Hematopoietic multipotent progenitor cell (in vitro differentiated cells): ENCODE results near the gene MMP26. TPM values are rescaled to one million over a fixed set of nuclear protein-coding genes. Genes with fewer than 3 reads are reported as not detected.

Experiments
- DNase-seq, 3 donors: peaks; one replicate each; pipeline ENCODE4 v3.0.0-alpha.2; 2011 to 2015; ENCODE audit warnings: low read depth in 2 of 3, low spot score in 2 of 3
- total RNA-seq: library from RNA; depleted of rRNA; stranded (reverse); fragments of >200 nt; gene quantifications from one replicate; pipeline ENCODE4 v1.2.3, GENCODE V29; 2012

The MMP26 gene
- total RNA-seq = not detected

DNA sequence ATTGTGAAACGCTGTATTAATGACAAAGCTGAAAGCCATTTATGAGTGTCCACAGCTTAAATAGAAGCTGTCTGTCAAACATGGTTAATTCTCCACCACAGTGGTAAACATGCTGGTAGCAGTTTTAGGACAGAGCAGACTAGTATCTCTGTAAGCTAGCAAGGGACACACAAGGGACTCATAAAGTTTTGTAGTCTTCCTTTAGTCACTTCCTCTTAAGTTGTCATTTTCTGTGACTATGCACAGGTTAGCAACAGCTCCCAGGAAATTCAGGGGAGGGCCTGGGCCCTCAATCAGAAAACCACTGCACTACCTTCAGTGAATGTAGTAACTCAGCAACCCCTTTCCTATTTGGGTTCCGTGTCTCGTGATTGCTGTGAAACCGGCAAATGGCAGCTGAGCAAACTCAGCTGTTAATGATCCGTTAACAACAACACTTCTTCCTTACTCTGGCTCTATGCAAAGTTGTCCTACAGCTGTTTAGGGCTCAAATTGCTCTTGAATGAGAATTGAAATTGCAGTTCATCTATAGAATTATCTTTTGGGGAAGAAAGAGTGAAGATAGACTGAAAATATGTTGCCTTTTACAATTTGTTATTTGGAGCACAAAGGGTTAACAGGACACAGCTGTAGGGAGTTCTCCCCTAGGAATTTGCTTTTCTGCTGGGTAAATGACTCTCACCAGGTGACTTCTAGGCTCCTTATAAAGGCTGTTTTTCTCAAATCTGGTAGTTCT lies at the start of gene MMP26:
Gene MMP26 (plus strand): TSS at position 731 of the 736 bp plus-strand sequence.
- DNase-seq = no peak

DNA sequence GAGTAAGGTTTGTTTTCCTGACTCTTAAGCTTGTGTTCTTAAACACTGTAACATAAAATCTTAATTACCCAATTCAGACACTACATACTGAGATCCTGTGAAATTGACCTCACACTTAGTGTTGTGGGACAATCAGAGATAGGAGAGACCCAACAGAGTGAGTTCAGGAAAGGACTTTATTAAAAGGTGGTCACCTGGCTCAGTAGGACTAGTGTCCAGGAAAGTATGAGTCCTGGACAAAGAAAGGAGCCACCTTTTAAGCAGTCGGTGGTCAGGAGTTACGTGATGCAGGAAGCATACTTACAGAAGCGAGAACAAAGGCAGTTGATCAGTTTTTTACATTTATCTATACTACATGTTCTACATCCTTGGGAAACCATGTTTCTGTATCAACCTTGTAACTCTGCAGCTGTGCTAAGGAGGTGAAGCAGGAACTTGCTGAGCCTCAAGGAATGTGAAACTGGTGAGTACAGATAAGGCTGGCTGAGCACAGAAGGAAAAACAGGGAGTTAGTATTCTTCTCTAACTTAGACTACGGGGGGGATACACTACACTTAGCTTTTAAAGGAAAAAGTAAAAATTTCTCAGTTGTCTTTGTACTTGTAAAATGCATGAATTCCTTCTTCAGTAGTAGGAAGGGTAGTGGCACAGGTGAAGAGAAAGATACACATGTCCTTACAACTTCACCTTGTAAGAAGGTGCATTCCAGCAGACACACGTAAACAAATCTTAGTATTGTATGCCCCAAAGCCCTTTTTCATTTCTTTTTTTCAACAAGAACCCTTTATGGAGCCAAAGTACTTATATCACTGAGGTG lies 45.7 kb upstream of the MMP26 start:
- DNase-seq = peak in 1 of 3 donors; percentile 36

DNA sequence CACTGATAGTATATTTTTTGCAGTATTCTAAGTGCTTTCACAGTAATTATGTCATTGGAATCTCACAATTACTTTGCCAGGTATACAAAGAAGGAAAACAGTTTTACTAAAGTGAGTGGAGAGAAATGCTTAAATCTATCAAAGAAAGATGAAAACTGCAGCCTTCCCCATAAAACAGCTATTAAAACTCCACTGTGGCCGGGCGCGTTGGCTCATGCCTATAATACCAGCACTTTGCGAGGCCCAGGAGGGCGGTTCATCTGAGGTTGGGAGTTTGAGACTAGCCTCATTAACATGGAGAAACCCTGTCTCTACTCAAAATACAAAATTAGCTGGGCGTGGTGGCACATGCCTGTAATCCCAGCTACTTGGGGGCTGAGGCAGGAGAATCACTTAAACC lies 41.7 kb upstream of the MMP26 start:
- DNase-seq = no peak

DNA sequence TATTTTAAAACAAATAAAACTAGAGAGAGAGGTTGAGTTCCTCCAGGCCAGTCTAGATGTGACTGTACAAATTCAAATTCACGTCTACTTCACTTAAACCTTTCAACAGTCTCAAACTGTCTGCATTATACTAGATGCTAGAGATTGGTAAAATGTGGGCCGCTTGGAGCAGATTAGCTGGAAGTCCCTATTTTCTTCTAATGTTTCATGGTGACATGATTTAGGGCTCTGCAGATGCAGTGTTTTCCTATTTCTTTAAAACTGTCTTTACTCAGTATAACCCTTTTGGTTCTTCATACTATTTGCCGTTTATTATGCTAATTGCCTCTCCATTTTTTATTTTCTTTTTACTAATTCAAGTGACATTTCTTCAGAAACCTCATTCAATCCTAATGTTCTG lies 40.4 kb upstream of the MMP26 start:
- DNase-seq = no peak

DNA sequence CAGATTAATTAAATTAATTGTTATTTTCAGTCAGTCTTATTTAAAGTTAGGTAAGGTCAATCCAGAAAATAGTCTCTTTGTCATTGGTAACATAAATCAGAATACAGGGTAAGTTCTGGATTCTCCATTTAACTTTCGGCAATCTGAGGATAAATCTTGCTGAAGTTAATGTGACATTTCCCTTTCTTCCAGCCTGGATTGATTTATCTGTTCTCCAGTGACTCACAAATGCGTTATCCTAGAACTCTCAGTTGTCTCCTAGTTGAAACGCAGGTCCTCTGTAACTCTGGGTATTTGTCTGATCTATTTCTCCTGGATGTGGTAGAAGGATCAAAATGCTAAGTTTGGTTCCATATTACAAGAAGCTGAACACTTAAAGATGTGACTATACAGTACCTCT lies 39.8 kb upstream of the MMP26 start:
- DNase-seq = no peak

DNA sequence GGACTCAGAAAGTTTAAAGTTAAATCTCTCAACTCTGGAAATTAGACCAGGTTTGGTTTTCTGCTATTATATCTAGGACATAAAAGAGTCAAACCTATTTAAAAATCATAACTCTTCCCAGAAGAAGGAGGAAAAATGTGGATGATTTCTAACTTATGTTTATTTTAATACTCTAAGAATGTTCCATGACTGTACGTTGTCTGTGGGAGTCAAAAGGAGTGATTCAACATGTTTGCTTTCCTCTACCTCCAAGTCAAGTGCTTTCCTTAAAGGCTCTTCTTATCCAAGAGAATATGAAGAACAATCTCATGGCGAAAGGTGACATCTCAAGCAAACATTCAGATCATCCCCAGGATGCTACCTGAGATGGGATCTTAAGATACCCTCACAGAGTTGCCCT lies 39.2 kb upstream of the MMP26 start:
- no peak for DNase-seq

DNA sequence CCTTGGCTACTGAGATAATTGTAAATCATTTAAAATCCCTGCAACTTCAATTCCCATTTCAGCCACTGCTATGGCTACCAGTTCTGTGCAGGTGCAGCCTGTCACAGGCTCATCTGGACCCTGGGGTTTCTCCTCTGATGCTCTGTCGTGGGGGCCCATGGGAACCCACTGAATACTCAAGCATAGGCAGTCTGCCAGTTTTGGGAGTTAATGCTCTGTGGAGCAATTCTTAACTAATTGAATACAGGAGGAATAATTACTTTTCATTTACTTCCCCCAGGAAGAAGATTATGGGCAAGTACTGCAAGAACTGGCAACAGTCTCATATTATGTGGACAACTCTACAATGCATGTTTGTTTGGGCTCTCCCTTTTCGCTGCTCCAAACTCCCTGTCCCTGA lies 32.8 kb upstream of the MMP26 start:
- DNase-seq = no peak

DNA sequence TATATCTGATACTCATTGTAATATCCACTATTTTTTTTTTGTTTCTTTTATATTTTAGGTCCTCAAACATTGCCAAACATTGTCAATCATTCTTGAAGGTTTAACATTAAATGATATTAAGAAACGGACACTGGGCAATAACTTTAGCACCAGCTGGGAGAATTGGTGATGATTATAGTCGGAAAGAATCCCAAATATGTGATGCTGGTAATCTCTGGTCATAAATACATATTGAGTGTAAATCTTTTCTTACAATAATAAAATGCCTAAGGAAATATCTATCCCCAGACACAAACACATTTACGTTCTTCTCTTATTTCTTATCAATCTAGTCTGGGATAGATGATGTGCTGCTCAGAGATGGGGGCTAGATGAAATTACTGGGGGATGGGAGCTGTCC lies 32.1 kb upstream of the MMP26 start:
- DNase-seq = no peak

DNA sequence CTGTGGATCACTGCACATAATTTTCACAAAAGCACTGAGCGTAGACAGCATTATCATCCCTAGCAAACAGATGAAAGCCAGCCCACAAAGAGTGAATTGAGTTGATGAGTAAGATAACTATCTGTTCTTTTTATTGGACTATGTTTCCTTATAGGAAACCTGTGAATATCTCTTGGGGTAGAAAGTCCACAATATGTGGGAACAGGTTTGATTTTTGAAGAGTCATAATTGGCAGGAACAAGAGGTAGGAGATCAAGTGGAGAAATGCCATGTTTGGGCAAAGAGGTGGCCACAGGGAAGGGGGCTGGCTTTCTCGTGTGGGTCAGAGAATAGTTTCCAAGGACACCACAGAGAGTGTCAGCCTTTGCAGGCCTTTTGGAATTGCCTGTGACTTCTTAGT lies 30.8 kb upstream of the MMP26 start:
- DNase-seq = no peak

DNA sequence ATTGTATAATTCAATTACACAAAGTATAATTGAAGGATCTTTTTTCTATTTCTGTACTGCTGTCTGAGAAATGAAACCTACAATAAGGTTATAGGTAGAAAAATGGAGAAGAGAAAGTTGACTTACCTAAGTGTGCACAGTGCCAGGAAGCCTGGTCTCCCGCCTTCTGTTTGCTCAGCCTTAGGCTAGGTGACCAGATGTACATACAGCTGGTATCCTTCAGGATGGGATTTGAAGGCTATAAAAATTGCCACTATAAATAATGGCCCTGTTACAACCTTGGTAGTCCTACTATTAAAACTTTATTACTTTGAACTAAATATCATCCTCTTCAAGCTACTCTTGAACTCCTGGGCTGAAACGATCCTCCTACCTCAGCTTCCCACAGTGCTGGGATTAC lies 26.6 kb upstream of the MMP26 start:
- DNase-seq = no peak

DNA sequence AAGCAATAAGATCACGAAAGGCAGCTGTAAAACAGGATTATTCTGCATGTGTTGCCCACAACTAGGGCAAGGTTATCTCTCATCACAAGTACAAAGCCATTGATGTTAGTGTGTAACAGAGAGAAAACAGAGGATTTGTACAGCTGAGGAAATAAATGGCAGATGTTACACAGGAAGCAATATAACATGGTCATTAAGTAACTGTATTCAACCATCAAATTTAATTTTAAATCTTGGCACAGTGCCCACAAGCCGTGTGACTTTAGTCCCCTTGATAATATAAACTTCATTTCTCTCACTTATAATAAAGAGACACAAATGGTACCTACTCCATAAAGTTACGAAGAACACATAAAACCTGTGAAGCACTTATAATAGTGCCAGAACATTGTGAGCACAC lies 24.2 kb upstream of the MMP26 start:
- DNase-seq = no peak

DNA sequence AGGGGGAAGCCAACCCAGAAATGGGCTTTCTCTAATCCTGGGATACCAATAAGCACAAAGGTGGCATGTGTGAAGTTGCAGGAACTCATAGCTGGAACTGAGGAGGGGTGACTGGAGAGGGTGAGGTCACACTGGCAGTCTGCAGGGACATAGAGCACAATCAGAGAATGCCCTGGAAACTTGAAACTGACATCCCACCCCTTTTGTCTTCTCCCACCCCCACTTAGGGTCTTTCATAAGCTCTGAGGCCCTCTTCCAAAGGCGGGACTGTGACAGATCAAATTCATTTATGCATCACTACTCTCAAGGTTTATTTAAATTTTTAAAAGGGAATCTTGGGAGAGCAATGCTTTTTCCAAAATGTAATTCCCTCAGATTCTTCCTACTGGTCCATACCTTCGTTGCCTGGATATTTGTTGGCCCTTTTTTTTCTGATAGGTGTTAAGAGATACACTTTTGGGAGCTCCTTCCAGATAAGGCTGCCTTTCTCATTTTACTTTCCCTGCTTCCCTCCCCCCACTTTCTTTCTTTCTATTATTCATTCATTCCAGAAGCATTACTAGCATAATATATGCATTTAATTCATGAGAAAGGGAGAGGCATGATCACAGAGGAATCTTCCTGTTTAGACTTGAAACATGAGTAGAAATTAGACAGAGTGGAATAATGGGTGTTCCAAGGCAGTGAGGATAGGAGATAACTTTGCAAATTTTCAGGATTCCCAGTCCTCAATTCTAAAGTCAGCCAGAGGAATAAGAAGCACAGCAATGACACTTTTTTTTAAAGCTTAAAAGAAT lies 21.8 kb upstream of the MMP26 start:
- no peak for DNase-seq

DNA sequence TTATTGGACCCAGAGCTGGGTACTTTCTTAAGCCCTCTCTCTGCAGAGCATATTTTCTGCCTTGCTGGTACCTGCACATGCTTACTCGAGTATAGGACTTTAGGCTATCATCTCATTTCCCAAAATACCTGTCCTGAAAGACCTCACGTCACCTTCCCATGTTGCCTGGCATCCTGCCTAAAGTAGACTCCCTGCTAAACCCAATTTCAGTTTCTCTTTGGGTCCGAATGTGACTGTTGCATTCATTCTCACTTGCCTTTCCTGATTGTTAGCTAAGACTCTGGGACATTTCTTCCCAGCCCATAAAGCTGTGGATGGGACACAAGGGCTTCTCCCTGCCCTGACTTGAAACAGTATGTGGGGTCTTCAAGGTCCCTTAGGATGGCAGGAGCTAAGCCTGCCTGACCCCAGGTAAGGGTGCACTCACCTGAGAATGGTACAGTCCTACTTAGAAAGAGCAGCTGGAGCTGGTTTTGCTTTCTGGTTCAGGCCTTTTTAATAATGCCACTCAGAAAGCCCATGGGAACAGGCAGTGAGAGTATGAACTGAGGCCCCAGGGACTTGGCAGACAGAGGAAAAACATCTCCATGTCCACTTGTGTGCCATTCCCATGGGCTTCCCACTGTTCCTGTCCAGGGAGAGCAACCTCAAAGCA lies 19.8 kb upstream of the MMP26 start:
- DNase-seq = no peak

DNA sequence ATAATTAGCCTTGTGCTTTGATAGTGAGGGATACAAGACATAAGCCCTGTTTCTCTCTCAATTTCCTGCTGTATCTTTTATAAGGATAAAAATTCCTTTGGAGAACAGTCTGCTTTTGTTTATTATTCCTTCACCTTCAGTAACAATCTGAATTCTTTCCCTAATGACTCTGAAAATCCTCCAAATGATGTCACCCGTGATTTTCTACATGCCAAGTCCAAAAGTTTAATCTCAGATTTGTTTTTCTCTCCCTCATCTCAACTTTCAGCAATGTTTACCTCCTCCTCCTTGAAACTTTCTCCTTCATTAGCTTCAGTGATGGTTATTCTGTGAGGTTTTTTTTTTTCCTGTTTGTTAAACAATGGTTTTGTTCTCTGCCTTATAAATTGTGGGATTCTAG lies 9.1 kb upstream of the MMP26 start:
- no peak for DNase-seq

DNA sequence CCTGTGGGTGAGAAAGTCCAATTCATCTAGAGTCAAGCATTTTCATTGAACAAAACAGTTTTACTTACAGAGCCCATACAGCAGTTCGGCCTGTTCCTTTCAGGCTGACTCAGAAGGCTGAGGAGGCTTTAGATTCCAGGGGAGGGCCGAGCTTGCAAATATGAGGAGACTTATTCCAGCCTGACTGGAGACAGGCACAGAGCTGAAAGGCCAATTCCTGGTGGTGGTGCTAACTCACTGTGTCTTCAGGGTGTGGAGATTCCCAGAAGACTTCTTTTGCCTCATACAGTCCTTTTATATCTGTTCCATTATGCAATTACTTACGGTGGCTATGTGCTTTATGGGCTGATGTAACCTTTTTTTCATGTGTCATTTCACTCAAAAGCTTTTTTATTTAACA lies 7.0 kb upstream of the MMP26 start, which contains the start of gene OR51E2:
Gene OR51E2 (minus strand): TSS at position 269 of the 400 bp plus-strand sequence. CDS start 15,142 bp downstream, outside the sequence.
- DNase-seq = no peak

DNA sequence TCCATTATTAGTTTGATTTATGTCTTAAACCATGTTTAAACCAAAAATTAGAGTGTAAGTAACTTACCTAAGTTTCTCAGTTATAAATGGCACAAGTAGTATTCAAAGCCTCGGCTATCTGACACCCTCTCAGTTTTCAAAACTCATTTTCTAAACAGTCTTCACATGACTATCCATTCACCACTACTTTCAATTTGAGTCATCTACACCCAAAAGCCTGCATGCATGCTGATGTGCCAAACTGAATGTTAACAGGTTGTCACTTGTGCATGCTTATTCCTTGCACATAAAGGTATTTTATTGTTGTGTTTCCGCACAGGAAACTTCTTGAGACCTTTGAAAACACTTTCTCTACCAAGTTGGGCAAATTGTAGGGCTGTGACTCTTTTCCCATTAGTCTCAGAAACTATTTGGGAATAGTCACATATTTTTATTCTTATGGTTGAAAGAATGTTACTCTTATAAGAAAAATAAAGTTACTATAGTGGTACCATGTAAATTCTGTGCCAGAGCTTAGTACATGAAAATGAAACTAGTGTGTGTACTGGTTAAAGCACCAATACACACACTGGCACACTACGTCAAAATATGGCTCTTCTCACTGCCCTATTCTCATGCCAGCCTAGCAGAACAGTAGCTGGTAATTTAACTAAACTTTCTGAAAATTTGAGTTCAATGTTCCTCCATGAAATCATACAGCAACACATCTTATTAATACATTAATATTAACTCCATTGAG lies 4.7 kb upstream of the MMP26 start:
- no peak for DNase-seq

DNA sequence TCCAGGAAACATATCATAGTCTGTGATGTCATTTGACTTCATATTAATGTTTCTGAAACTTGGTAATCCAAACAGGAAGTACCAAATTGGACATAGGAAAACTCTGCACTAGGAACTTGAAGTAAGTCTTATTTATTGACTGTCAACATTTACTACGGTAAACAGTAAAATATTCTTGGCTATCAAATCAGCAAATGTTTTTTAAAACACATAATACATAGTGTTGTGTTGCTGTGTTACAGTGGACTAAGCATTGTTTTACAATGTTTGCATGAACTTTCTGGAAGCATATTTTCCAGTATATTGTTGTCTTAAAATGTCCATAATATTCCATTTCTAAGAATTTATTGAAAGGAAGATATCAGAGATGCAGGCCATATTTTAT lies 4.2 kb upstream of the MMP26 start:
- DNase-seq = no peak

DNA sequence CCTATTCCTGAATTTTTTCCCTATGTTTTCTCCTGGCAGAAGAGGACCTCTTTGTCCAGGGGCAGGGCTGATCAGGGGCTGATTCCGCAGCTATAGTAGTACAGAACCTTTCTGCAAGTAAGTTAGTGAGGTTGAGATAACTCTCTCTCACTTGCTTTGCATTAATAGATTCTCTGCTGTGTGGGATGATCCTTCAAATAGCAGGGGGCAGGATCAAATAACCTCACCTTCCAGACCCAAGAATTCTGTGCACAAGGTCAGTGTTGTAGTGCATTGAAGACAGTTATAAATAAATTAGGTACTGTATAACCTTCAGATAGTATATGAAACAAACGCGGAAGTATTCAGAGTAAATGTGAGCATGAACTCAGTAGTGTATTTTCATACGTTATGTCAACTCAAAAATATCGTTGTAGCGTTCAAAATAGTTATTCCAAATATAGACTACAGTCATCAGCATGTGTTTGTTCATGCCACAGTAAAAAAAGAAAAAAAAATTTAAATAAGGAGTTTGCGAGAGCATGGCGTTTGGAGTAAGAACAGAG lies 278 bp downstream of the MMP26 start:
- no peak for DNase-seq

DNA sequence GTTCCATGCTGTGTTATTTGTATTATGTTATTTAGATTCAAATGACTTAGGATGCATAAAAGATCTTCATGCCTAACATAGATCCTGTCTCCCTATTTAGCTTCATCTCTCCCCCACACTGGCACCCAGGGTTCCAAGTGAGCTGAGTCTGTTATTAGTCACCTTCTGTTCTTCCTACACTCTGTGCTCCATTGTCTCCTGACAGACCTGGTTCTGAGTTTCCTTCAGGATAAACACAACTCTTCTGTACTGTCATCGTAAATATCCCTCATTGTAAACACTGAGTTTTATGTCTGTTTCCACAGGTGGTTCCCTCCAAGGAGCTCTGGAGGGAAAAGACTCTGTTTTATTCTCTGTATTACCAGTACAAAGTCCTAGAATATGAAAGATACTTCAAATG lies 8.7 kb downstream of the MMP26 start:
- DNase-seq = no peak

DNA sequence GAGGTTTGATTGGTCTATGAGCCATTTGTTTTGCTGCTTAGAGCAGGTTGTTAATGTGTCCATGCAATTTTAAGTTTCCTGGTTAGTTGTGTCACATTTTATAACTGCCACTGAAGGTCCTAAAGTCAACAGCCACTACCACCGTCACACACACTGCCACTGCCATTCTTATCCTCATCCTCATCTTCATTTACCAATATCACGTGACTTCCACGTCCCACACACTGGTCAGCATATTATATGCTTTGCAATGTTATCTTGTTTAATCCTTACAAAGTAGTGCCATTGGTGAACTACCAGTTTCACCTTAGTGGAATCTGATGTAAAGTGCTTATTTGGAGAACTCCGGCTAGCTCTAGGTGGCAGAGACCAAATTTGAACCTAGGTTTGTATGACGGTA lies 9.7 kb downstream of the MMP26 start:
- DNase-seq = no peak
